ENCODE data around the gene IWS1. TPM values are rescaled to one million over a fixed set of nuclear protein-coding genes. Genes with fewer than 3 reads are reported as not detected.
A peak's percentile ranks its signal among the peaks of the same experiment; 100 is the strongest.

Gene IWS1
- total and polyA plus RNA-seq, 10 of the 15 experiments (the other 5 are each of a cell fraction or from before 2014, with no cell fraction given): 21.9 to 68.9 (median 45.8) TPM

- no peaks in the 10 kb centered on the region for H3K4me1 ChIP-seq (ENCODE audit: control insufficient read depth, insufficient read depth, low read length)
- RAD21 ChIA-PET (ENCODE audit: unreplicated experiment): interaction anchor here (0.8 to 3.6 kb wide), 16 partner anchors 11 to 411 kb away, joined by 3 to 42 read pairs (median 3); partner anchors contain the start of gene ERCC3
- SMC1A ChIA-PET (ENCODE audit: uncharacterized antibody, unreplicated experiment): interaction anchor here (0.7 to 2.4 kb wide), 37 partner anchors 8 to 411 kb away, joined by 3 to 20 read pairs (median 4); partner anchors contain the start of gene ERCC3
- no peak overlapping the region for H3K27ac ChIP-seq (ENCODE audit: control insufficient read depth, insufficient read depth)
- BruUV-seq (replicated peaks): no TSS peak
- CTCF ChIA-PET: interaction anchor here (0.6 to 2.6 kb wide), 58 partner anchors 9 to 429 kb away, joined by 3 to 46 read pairs (median 5); partner anchors contain the start of gene ERCC3
- no peaks in the 10 kb centered on the region for H4K20me1 ChIP-seq (ENCODE audit: control insufficient read depth, insufficient read depth)
- intact Hi-C loops (cut with micrococcal nuclease; ENCODE audit: unreplicated experiment): loop anchor here (1.0 to 2.0 kb wide), 3 partner anchors 124 to 282 kb away; no protein-coding TSS in a partner anchor
- H3K27me3 ChIP-seq (replicated peaks in 1 of 2; ENCODE audit: control insufficient read depth in 2 of 2, insufficient read depth in 2 of 2, low read length in 1 of 2): no peaks in the 10 kb centered on the region
- ATAC-seq (peak; percentile 86), FAIRE-seq (peak; percentile 77), DNase-seq (ENCODE audit: low read depth, low spot score) (peak; percentile 11)
- no peak overlapping the region for H3K4me2 ChIP-seq (ENCODE audit: control insufficient read depth, insufficient read depth)
- no peaks in the 10 kb centered on the region; the same call in 2 of the 3 replicates for H3K9me3 ChIP-seq (replicated peaks; ENCODE audit: control insufficient read depth, insufficient read depth, low read length)
- no peak overlapping the region for H3K4me3 ChIP-seq
- in situ Hi-C loops (cut with MboI): loop anchor here (5.0 kb wide), 1 partner anchor 287 kb away; no protein-coding TSS in a partner anchor
- 98% methylated on average over 5 of the region's 5 CpGs for WGBS (ENCODE audit: insufficient coverage, insufficient replicate concordance, low lambda C conversion rate, missing lambda C conversion rate)
- H3K9ac ChIP-seq (ENCODE audit: control insufficient read depth, insufficient read depth, low read length): no peak overlapping the region
- H3K36me3 ChIP-seq (ENCODE audit: control insufficient read depth in 2 of 2, insufficient read depth in 2 of 2, low read length in 1 of 2): peaks cover 9 to 17% of the 10 kb centered on the region in 2 experiments
- POLR2A ChIA-PET: interaction anchor here (1.1 to 1.3 kb wide), 2 partner anchors 10 to 80 kb away, joined by 3 to 4 read pairs; no protein-coding TSS in a partner anchor
- H2AFZ ChIP-seq (ENCODE audit: control insufficient read depth, low read depth, low read length): no peak overlapping the region
- no peaks in the 10 kb centered on the region for H3K79me2 ChIP-seq (ENCODE audit: control insufficient read depth, insufficient read depth, low read length)
- no peak for TF ChIP-seq YBX1 (IDR thresholded peaks at IDR 0.05)
- TF ChIP-seq SMC3 (IDR thresholded peaks at IDR 0.05; ENCODE audit: borderline replicate concordance, low read length): peak; percentile 70; the same call in 1 of the 2 replicates
- TF ChIP-seq ATF2 (IDR thresholded peaks at IDR 0.05; ENCODE audit: low read length): 0 out of 2 replicates have a peak, but pooled peaks have one; percentile 33
- peak; percentile 52 to 69 (median 67) for TF ChIP-seq CTCF (IDR thresholded peaks at IDR 0.05 in 2 of 3, conservative IDR thresholded peaks at IDR 0.05 in 1 of 3; ENCODE audit: control insufficient read depth in 2 of 3, extremely low read depth in 1 of 3, insufficient read depth in 1 of 3, low read depth in 3 of 3, low read length in 3 of 3)
- TF ChIP-seq RAD21 (IDR thresholded peaks at IDR 0.05; ENCODE audit: insufficient read depth, low read depth, low read length): peak; percentile 80
- no peak for TF ChIP-seq IKZF1 (conservative IDR thresholded peaks at IDR 0.05)
- TF ChIP-seq RELB (IDR thresholded peaks at IDR 0.05; ENCODE audit: low read depth): no peak
- no peak for TF ChIP-seq ZBTB40 (IDR thresholded peaks at IDR 0.05; ENCODE audit: borderline replicate concordance)
Observed at GRCh38 chr2:127479219-127479825, 47.0 kb downstream of the IWS1 start.

Data from GM12878 (cell line).